ENCODE data around the gene CCL11. TPM values are rescaled to one million over a fixed set of nuclear protein-coding genes. Genes with fewer than 3 reads are reported as not detected.

CCL11 gene
- not detected in 2 replicates for polyA plus RNA-seq (2011; rRNA removed)
- polyA plus RNA-seq (2012; cell fraction: cytosol; rRNA removed) = not detected in 2 replicates
- not detected in 2 replicates for polyA plus RNA-seq (2012; cell fraction: nucleus; rRNA removed)
- polyA plus RNA-seq (2017; fragmentation: RNase III; extraction: RNeasy Plus Mini Kit Qiagen cat#74134 plus additional on column Dnase treatment) = not detected in 3 replicates
- not detected in 2 replicates for polyA minus RNA-seq (2011; rRNA and poly(A)+ RNA removed)

DNA sequence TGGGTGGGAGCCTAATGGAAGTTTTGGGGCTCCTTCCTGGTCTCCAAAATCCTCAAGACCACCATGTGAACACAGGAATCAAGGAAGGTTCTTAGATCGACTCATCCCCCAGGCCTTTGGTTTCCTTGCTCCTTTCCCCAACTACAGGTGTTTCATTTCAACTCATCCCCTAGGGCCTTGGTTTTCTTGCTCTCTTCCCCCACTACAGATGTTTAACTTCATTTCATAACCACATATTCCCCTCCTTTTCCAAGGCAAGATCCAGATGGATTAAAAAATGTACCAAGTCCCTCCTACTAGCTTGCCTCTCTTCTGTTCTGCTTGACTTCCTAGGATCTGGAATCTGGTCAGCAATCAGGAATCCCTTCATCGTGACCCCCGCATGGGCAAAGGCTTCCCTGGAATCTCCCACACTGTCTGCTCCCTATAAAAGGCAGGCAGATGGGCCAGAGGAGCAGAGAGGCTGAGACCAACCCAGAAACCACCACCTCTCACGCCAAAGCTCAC lies at the start of gene CCL11:
Gene CCL11, plus strand, starts transcription at position 457 of the 507 bp plus-strand sequence. CDS start 67 bp downstream, outside the sequence.
- CTCF ChIA-PET = interaction anchor here (1.2 to 4.9 kb wide), 2 partner anchors 31 to 76 kb away, joined by 5 to 21 read pairs; partner anchors contain the start of gene CCL2
- TF ChIP-seq, protein P1, sequence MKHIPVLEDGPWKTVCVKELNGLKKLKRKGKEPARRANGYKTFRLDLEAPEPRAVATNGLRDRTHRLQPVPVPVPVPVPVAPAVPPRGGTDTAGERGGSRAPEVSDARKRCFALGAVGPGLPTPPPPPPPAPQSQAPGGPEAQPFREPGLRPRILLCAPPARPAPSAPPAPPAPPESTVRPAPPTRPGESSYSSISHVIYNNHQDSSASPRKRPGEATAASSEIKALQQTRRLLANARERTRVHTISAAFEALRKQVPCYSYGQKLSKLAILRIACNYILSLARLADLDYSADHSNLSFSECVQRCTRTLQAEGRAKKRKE (CRISPR knock-in tag; IDR thresholded peaks at IDR 0.05; ENCODE audit: low read depth) = no peak
- TF ChIP-seq HOXB13 (CRISPR knock-in tag; IDR thresholded peaks at IDR 0.05; ENCODE audit: low read depth) (no peak), POLR2AphosphoS2 (conservative IDR thresholded peaks at IDR 0.05; ENCODE audit: low read length) (no peak), TFCP2L1 (CRISPR knock-in tag; IDR thresholded peaks at IDR 0.05) (no peak), PHF8 (IDR thresholded peaks at IDR 0.05; ENCODE audit: borderline replicate concordance, low read depth) (no peak), POLR2A (IDR thresholded peaks at IDR 0.05; ENCODE audit: low read length) (no peak), JUNB (IDR thresholded peaks at IDR 0.05) (no peak), CBX8 (IDR thresholded peaks at IDR 0.05) (no peak), NR3C1 (IDR thresholded peaks at IDR 0.05) (no peak), CHD4 (IDR thresholded peaks at IDR 0.05; ENCODE audit: borderline replicate concordance) (no peak), MAFK (IDR thresholded peaks at IDR 0.05; ENCODE audit: partially characterized antibody) (no peak), FOSB (CRISPR knock-in tag; IDR thresholded peaks at IDR 0.05) (no peak), MYC (IDR thresholded peaks at IDR 0.05; ENCODE audit: borderline replicate concordance, low read length) (no peak), HOXB5 (CRISPR knock-in tag; IDR thresholded peaks at IDR 0.05) (no peak), HEYL (CRISPR knock-in tag; IDR thresholded peaks at IDR 0.05) (no peak)
- TF ChIP-seq, protein P2, sequence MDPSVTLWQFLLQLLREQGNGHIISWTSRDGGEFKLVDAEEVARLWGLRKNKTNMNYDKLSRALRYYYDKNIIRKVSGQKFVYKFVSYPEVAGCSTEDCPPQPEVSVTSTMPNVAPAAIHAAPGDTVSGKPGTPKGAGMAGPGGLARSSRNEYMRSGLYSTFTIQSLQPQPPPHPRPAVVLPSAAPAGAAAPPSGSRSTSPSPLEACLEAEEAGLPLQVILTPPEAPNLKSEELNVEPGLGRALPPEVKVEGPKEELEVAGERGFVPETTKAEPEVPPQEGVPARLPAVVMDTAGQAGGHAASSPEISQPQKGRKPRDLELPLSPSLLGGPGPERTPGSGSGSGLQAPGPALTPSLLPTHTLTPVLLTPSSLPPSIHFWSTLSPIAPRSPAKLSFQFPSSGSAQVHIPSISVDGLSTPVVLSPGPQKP (IDR thresholded peaks at IDR 0.05; ENCODE audit: low read depth, low read length) = no peak
- TF ChIP-seq, protein P3, sequence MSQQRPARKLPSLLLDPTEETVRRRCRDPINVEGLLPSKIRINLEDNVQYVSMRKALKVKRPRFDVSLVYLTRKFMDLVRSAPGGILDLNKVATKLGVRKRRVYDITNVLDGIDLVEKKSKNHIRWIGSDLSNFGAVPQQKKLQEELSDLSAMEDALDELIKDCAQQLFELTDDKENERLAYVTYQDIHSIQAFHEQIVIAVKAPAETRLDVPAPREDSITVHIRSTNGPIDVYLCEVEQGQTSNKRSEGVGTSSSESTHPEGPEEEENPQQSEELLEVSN (IDR thresholded peaks at IDR 0.05; ENCODE audit: borderline replicate concordance, low read depth) = no peak
- TF ChIP-seq, protein P4, sequence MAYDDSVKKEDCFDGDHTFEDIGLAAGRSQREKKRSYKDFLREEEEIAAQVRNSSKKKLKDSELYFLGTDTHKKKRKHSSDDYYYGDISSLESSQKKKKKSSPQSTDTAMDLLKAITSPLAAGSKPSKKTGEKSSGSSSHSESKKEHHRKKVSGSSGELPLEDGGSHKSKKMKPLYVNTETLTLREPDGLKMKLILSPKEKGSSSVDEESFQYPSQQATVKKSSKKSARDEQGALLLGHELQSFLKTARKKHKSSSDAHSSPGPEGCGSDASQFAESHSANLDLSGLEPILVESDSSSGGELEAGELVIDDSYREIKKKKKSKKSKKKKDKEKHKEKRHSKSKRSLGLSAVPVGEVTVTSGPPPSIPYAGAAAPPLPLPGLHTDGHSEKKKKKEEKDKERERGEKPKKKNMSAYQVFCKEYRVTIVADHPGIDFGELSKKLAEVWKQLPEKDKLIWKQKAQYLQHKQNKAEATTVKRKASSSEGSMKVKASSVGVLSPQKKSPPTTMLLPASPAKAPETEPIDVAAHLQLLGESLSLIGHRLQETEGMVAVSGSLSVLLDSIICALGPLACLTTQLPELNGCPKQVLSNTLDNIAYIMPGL (CRISPR knock-in tag; IDR thresholded peaks at IDR 0.05; ENCODE audit: borderline replicate concordance) = no peak
- Histone ChIP-seq H3K4me1 (no peaks in the 10 kb centered on the region), H3K9me3 (peaks cover 4% of the 10 kb centered on the region; the same call in 1 of the 3 replicates), H3K4me2 (no peak within 1 kb of the TSS), H3K4me3 (no peak within 1 kb of the TSS), H3K27ac (no peak within 1 kb of the TSS)
- POLR2A ChIA-PET = no interaction called here
- no peak for FAIRE-seq
- no peak for DNase-seq (ENCODE audit: low read depth in 1 of 2, low spot score in 1 of 2)
- no peak for ATAC-seq
- 7% methylated on average over 4 of the region's 4 CpGs for WGBS (ENCODE audit: missing lambda C conversion rate)

DNA sequence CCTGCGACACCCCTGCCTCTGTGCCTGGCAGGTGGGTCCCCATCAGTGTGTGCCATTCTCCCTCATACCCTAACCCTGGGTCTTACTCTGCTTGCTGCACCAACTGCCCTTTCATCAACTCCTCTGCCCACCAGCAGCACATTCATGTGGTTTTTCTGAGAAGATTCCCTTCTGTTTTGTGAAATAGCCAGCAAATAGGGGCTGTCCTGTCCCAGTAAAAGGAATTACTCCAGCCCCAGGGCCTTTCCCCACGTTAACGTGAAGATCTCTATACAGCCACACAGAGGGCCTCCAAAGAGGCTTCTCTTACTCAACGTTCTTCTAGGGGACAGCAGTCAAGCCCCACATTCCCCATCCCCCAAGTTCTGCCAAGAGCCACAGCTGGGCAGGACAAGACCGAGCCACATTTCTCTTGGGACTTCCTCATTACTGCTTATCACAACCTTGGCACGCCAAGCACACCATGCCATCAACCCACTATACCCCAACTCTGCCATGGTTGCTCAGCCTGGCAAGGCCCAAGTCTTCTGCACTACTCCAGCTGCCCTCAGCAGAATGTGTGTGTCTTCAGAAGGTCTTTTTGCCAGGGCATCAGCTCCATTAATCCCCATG lies 49.2 kb upstream of the CCL11 start:
- POLR2A ChIA-PET = no interaction called here
- FAIRE-seq = no peak
- no peak for DNase-seq (ENCODE audit: low read depth in 1 of 2, low spot score in 1 of 2)
- H3K4me3 ChIP-seq = no peak overlapping the region
- ATAC-seq = no peak
- H3K4me1 ChIP-seq = no peaks in the 10 kb centered on the region
- H3K4me2 ChIP-seq = no peak overlapping the region
- no peak overlapping the region for H3K27ac ChIP-seq
- 76% methylated on average over 6 of the region's 6 CpGs for WGBS (ENCODE audit: missing lambda C conversion rate)
- peaks cover under 1% of the 10 kb centered on the region; the same call in 1 of the 3 replicates for H3K9me3 ChIP-seq
- CTCF ChIA-PET = interaction anchor here (1.1 to 6.5 kb wide), 6 partner anchors 22 to 486 kb away, joined by 3 to 42 read pairs (median 3); no protein-coding TSS in a partner anchor
- TF ChIP-seq ZSCAN20 (CRISPR knock-in tag; IDR thresholded peaks at IDR 0.05) = no peak
- TF ChIP-seq TP53 (CRISPR knock-in tag; IDR thresholded peaks at IDR 0.05) = no peak
- TF ChIP-seq, protein P5, sequence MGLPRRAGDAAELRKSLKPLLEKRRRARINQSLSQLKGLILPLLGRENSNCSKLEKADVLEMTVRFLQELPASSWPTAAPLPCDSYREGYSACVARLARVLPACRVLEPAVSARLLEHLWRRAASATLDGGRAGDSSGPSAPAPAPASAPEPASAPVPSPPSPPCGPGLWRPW (IDR thresholded peaks at IDR 0.05) = no peak
- TF ChIP-seq CBX2 (IDR thresholded peaks at IDR 0.05; ENCODE audit: borderline replicate concordance, low read depth) = no peak
- TF ChIP-seq HOXB13 (CRISPR knock-in tag; IDR thresholded peaks at IDR 0.05; ENCODE audit: low read depth) = no peak
- no peak for TF ChIP-seq CEBPB (IDR thresholded peaks at IDR 0.05)
- no peak for TF ChIP-seq FOSB (CRISPR knock-in tag; IDR thresholded peaks at IDR 0.05)
- TF ChIP-seq ESRRA (IDR thresholded peaks at IDR 0.05; ENCODE audit: borderline replicate concordance, low read length) = no peak
- TF ChIP-seq RFX5 (IDR thresholded peaks at IDR 0.05) = no peak
- TF ChIP-seq, protein P1 (CRISPR knock-in tag; IDR thresholded peaks at IDR 0.05; ENCODE audit: low read depth) = no peak
- TF ChIP-seq, protein P6, sequence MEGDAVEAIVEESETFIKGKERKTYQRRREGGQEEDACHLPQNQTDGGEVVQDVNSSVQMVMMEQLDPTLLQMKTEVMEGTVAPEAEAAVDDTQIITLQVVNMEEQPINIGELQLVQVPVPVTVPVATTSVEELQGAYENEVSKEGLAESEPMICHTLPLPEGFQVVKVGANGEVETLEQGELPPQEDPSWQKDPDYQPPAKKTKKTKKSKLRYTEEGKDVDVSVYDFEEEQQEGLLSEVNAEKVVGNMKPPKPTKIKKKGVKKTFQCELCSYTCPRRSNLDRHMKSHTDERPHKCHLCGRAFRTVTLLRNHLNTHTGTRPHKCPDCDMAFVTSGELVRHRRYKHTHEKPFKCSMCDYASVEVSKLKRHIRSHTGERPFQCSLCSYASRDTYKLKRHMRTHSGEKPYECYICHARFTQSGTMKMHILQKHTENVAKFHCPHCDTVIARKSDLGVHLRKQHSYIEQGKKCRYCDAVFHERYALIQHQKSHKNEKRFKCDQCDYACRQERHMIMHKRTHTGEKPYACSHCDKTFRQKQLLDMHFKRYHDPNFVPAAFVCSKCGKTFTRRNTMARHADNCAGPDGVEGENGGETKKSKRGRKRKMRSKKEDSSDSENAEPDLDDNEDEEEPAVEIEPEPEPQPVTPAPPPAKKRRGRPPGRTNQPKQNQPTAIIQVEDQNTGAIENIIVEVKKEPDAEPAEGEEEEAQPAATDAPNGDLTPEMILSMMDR (IDR thresholded peaks at IDR 0.05) = no peak
- TF ChIP-seq SREBF2 (IDR thresholded peaks at IDR 0.05) = no peak

Data from A549 (cell line).